Fibroblast of skin of right quadriceps (primary cell): ENCODE measurements around the gene LTO1.
A peak's percentile ranks its signal among the peaks of the same experiment; 100 is the strongest.

ENCODE experiments used
- DNase-seq: peaks from one replicate; pipeline ENCODE4 v3.0.0-alpha.2; 2013

LTO1 gene

GRCh38 chr11:69674886-69675714 lies at the start of gene LTO1:
Gene LTO1, minus strand, starts transcription at chr11:69675353. Its CDS starts 114 bp downstream, at chr11:69675239.
- peak; percentile 94 for DNase-seq

DNA sequence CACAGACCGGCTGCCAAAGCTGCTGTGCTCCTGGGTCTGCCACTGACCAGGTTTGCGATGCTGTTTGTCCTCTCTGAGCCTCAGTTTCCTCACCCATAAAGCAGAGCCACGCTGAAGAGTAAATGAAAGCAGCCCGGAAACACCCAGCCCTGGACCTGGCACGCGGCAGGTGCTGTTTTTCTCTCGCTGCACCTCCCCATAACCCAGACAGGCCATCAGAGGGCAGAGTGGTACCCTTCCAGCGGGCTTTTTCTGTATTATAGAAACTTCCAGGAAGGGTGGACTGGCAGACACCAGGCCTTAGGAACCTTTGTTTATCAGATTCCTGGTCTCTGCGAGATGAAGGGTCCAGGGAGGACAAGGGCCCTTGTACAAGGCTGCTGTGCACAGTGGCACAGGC lies 46.6 kb upstream of the LTO1 start:
- no peak for DNase-seq

DNA sequence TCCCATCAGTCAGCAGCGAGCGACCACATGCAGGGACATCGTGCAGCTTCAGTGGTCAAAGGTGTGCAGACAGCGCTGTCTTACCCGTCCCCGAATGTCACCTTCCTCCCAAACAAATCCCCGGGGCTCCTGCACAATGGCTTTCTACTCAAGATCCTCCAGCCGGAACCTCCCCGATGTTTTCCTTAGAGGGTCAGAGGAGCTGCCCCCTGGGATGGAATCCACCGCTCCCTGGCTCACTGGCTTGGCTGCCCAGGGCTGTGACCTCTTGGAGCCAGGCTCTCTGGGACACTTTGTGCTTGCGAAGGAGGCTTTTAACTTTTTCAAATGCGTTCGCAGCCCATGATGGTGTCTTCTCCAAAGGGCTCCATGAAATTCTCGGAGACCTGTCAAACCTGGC lies 46.0 kb upstream of the LTO1 start:
- no peak for DNase-seq

DNA sequence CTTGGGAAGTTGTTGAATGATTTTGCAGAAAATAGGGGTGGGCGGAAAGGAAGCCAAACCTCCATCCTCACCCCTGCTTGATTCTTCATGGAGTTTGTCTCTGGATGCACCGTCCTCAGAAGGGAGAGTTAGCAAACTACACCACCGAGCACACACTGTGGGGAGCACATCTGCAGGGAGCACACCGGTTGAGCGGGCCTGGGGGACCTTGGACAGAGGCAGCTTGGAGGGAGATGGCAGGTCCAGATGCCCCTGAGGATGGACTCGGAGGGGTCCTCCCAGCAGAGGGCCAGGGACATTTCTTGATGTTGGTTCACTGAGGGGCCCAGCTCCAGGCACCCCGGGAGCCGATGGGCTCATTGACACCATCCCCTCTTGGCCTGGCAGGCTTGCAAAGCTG lies 43.8 kb upstream of the LTO1 start:
- no peak for DNase-seq

GRCh38 chr11:69718147-69718546 lies 43.0 kb upstream of the LTO1 start:
- DNase-seq = peak; percentile 29

- DNase-seq = no peak
These were observed 42.0 kb upstream of the LTO1 start for GRCh38 chr11:69716891-69717747.

DNA sequence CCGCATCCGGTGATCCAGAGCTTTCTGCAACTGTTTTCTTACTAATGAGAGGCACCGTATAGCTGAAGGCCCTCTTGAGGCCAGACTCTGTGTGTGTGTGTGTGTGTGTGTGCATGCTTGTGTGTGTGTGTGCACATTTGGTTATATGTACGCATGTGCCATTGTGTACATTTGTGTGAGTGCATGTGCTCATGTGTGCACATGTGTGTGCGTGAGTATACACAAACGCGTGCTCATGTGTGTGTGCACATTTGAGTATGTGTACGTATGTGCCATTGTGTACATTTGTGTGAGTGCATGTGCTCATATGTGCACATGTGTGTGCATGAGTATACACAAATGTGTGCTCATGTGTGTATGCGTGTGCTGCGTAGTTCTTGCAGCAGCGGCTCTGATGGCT lies 40.9 kb upstream of the LTO1 start:
- no peak for DNase-seq

- no peak for DNase-seq
These were observed 40.3 kb upstream of the LTO1 start for GRCh38 chr11:69715446-69715845.

DNA sequence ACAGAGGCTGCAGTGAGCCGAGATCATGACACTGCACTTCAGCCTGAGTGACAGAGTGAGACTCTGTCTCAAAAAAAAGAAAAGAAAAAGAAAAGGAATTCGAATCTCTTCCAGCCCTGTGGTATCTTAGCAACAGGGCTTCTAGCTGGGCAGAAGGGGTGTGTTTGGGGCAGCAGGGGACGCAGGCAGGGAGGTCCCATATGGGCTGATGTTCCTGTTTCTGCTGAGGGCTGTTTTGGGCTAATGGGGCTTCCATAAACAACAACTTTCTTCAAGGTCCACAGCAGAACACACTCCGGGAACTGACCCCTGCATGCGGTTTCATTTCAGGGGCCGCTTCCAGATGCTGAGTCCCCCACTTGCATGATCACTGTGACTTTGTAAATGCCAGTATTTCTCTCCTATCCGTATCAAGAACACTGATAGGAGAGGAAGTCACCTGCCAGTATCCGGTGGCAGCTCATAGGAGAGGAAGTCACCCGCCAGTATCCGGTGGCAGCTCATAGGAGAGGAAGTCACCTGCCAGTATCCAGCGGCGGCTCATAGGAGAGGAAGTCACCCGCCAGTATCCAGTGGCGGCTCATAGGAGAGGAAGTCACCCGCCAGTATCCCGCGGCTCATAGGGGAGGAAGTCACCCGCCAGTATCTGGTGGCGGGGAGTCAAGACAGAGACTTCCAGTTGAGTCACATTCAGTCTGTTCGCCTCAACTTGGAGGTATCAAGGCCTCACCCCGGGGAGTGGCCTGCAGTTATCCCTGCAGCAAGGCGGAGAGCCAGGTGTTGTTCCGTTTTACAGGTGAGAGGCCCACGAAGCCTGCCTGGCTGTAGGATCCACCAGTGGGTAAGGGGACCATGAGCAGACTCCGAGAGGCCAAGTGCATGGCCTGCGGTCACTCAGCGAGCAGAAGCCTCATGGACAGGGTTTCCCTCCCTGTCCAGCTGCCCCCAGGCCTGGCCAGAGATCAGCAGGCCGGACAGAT lies 37.0 kb upstream of the LTO1 start:
- no peak for DNase-seq

DNA sequence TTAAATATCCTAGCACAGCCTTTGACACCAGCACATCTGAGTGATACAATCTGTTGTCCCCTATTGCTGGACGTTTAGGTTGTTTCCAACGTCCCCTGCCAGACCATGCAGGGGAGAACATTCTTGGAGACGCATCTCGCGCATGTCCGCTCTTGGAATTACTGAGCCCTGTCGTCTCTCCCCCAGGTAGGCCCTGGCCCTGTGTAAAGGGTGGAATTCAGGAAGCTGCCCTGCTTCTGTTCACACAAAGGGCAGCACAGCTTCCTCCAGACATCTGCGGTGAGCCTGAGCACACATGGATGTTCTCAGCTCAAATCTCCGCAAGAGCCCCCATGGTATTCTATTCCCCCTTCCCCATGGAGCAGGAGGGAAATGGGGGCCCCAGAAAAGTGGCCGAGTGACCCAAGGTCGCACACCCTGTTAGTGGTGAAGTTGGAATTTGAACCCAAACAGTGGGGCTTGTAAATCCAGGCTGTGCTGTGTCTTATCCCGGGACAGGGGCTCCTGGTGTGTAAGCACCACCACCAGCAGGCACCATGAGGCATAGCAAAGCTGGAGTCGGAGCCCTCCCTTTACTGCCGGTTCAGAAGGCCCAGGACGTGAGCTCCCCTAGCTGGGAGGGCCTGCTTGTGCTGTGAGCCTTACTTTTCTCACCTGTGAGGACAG lies 33.7 kb upstream of the LTO1 start:
- DNase-seq = no peak

- no peak for DNase-seq
These were observed 32.0 kb upstream of the LTO1 start for GRCh38 chr11:69707176-69707575.

DNA sequence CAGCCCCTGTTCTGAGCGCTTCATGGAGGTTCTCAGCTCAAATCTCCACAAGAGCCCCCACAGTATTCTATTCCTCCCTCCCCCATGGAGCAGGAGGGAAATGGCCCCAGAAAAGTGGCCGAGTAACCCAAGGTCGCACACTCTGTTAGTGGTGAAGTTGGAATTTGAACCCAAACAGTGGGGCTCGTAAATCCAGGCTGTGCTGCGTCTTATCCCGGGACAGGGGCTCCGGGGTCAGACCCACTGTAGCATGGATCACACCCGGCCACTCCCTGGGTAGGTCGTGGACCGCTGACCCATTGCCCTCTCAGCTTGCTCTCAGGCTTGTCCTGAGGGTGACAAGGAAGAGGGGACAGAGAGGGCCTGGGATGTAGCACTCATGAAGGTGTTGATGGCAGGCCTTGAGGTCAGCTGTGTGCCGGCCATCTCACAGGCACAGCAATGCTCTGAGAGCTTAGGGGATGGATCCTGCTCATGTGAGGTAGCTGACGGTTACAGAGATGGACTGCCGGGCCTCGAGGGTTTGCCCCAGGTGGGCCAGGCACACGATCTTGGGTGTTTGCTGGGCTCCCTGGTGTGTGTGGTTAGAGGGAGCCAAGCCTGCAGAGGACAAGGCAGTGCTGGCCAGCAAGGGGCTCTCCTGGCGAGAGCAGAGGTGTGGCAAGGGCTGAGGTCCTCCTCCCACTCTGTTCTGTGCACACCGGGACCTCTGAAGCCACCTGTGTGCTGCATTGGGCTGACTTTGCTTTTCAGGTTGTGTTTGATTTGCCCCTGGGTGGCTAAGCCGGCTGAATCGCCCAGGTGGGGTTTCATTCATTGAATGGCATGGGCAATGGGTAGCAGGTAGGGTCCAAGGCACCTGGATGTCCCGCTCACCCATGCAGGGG lies 31.0 kb upstream of the LTO1 start:
- no peak for DNase-seq

GRCh38 chr11:69705351-69705811 lies 30.2 kb upstream of the LTO1 start:
- DNase-seq = no peak

DNA sequence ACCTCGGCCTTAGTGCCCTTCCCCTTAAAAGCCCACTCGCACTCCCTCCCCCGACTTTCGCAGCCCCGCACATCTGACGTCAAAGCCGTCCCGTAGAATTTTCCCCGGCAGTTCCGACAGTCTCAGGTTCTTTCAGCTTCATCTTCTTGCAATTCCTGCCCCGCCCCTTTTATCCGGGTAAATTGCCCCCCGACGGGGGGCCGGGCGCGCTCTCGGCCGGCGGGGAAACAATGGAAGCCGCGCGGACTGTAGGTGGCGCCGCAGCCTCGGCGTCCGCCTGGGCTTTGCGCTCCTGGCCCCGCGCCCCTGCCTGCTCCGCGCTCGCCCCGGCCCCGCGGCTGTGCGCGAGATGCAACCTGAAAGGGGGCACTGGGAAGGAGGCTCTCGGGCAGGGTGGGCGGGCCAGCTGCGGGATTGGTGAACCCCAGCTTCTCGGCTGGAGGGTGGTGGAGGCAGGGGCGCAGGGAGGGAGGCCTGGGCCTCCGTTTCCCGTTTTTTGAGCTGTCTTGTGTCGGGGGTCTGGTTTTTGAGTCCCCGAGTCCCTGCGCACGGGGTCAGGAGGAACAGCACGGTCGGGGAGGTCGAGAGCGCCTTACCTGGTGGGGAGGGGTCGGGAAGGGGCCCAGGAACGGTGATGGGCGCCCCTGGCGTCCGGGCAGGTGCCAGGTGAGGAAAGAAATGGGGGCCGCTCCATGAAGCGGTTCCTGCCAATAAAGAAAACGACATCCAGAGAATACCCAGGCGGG lies 29.5 kb upstream of the LTO1 start:
- peak; percentile 8 for DNase-seq

GRCh38 chr11:69703768-69704507 lies 28.8 kb upstream of the LTO1 start, which contains the start of gene FGF19:
Gene FGF19, minus strand, starts transcription at chr11:69704022. Its CDS starts 146 bp downstream, at chr11:69703876.
- no peak for DNase-seq

- DNase-seq = no peak
These were observed 28.3 kb upstream of the LTO1 start for GRCh38 chr11:69703453-69703767.

- DNase-seq = no peak
These were observed 27.8 kb upstream of the LTO1 start for GRCh38 chr11:69702769-69703452.

- no peak for DNase-seq
These were observed 27.1 kb upstream of the LTO1 start for GRCh38 chr11:69702239-69702691.
